ENCODE measurements around the gene SUPT6H. TPM values are rescaled to one million over a fixed set of nuclear protein-coding genes. Genes with fewer than 3 reads are reported as not detected.

Gene SUPT6H
- polyA plus RNA-seq, 2 of the 4 experiments (the other 2 are of a cell fraction) = 51.4 to 63.8 TPM

- Histone ChIP-seq H3K4me1 (no peaks in the 10 kb centered on the region), H3K27ac (no peak within 1 kb of the TSS), H3K4me3 (no peak within 1 kb of the TSS), H3K4me2 (no peak within 1 kb of the TSS), H3K9me3 (no peaks in the 10 kb centered on the region)
- WGBS (ENCODE audit: missing lambda C conversion rate) = 94% methylated on average over 5 of the region's 5 CpGs
- TF ChIP-seq, protein P1, sequence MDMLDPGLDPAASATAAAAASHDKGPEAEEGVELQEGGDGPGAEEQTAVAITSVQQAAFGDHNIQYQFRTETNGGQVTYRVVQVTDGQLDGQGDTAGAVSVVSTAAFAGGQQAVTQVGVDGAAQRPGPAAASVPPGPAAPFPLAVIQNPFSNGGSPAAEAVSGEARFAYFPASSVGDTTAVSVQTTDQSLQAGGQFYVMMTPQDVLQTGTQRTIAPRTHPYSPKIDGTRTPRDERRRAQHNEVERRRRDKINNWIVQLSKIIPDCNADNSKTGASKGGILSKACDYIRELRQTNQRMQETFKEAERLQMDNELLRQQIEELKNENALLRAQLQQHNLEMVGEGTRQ (IDR thresholded peaks at IDR 0.05) = no peak
- TF ChIP-seq NR3C1 (IDR thresholded peaks at IDR 0.05) = no peak
- TF ChIP-seq ESRRA (IDR thresholded peaks at IDR 0.05; ENCODE audit: borderline replicate concordance, low read length) = no peak
- TF ChIP-seq POLR2A (IDR thresholded peaks at IDR 0.05; ENCODE audit: low read length) = no peak
- no peak for TF ChIP-seq MAZ (IDR thresholded peaks at IDR 0.05; ENCODE audit: borderline replicate concordance, low read depth, low read length)
- no peak for TF ChIP-seq FOSL2 (IDR thresholded peaks at IDR 0.05)
- no peak for TF ChIP-seq FOSL2 (CRISPR knock-in tag; IDR thresholded peaks at IDR 0.05)
- TF ChIP-seq ZFP36 (IDR thresholded peaks at IDR 0.05; ENCODE audit: borderline replicate concordance, partially characterized antibody) = no peak
- ATAC-seq = peak in 1 of 2 experiments; percentile 10; a peak in 2 of 6 replicates
- DNase-seq (ENCODE audit: low read depth in 1 of 2, low spot score in 1 of 2) = no peak
- POLR2A ChIA-PET = no interaction called here
- CTCF ChIA-PET = interaction anchor here (0.6 to 2.3 kb wide), 14 partner anchors 8 to 122 kb away, joined by 3 to 11 read pairs (median 5); partner anchors contain the start of gene PIGS
- no peak for FAIRE-seq
These were observed 48.0 kb upstream of the SUPT6H start, which contains the start of gene RSKR for GRCh38 chr17:28613931-28614381. RSKR (minus strand) TSS chr17:28614185; CDS start chr17:28614161, 24 bp downstream.

DNA sequence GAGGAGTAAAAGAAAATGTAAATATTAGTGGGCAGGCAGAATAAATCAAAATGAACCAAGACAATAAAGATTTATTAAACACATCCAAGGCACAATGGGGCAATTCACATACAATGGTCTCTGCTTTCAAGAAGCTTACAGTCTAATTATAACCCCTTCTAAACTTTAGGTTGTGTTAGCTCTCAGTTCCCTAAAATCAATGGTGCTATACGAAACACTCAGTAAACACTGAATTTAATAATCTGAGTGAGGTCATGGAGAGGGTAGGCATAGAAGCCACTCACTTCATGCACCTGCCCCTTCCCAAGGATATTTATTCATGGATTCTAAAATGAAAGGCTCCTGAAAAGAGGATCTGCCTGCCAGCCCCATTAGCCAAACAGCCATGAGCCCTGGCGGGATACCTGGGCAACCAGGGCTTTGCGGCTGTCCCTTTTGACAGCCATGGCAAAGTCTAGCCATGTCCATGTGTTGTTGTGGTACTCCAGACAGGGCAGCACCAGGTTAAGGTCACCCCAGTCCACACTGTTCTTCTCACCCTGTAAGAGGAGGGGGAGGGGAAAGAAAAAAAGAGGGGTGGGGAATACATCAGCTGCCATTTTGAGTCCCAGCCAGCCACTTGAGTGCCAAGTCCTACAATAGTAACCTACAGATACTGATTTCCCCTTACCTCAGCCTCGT is 46.6 kb upstream of the SUPT6H start:
- Histone ChIP-seq H3K4me3 (no peak overlapping the region), H3K4me1 (no peaks in the 10 kb centered on the region), H3K4me2 (no peak overlapping the region), H3K27ac (no peak overlapping the region), H3K9me3 (no peaks in the 10 kb centered on the region)
- ChIA-PET POLR2A (interaction anchor here (0.6 to 1.8 kb wide), 2 partner anchors 29 to 37 kb away, joined by 4 to 7 read pairs; partner anchors contain the start of gene BLTP2), CTCF (interaction anchor here (1.0 to 2.1 kb wide), 9 partner anchors 9 to 131 kb away, joined by 3 to 7 read pairs (median 5); no protein-coding TSS in a partner anchor)
- TF ChIP-seq ZNF302 (CRISPR knock-in tag; IDR thresholded peaks at IDR 0.05) (no peak), RFX5 (IDR thresholded peaks at IDR 0.05) (no peak), CEBPB (IDR thresholded peaks at IDR 0.05) (no peak), MAZ (IDR thresholded peaks at IDR 0.05; ENCODE audit: borderline replicate concordance, low read depth, low read length) (no peak), RNF2 (IDR thresholded peaks at IDR 0.05; ENCODE audit: borderline replicate concordance, low read depth) (no peak), EHF (CRISPR knock-in tag; IDR thresholded peaks at IDR 0.05) (no peak), EP300 (IDR thresholded peaks at IDR 0.05) (no peak), ZSCAN20 (CRISPR knock-in tag; IDR thresholded peaks at IDR 0.05) (no peak), ESRRA (IDR thresholded peaks at IDR 0.05; ENCODE audit: borderline replicate concordance, low read length) (no peak), PBX3 (IDR thresholded peaks at IDR 0.05) (no peak), E2F6 (IDR thresholded peaks at IDR 0.05; ENCODE audit: borderline replicate concordance, low read depth) (no peak), MAFK (IDR thresholded peaks at IDR 0.05; ENCODE audit: partially characterized antibody) (no peak), SMC3 (IDR thresholded peaks at IDR 0.05) (no peak)
- TF ChIP-seq, protein P2, sequence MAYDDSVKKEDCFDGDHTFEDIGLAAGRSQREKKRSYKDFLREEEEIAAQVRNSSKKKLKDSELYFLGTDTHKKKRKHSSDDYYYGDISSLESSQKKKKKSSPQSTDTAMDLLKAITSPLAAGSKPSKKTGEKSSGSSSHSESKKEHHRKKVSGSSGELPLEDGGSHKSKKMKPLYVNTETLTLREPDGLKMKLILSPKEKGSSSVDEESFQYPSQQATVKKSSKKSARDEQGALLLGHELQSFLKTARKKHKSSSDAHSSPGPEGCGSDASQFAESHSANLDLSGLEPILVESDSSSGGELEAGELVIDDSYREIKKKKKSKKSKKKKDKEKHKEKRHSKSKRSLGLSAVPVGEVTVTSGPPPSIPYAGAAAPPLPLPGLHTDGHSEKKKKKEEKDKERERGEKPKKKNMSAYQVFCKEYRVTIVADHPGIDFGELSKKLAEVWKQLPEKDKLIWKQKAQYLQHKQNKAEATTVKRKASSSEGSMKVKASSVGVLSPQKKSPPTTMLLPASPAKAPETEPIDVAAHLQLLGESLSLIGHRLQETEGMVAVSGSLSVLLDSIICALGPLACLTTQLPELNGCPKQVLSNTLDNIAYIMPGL (CRISPR knock-in tag; IDR thresholded peaks at IDR 0.05; ENCODE audit: borderline replicate concordance) = no peak
- ATAC-seq (no peak), FAIRE-seq (no peak), DNase-seq (ENCODE audit: low read depth in 1 of 2, low spot score in 1 of 2) (no peak)
- WGBS (ENCODE audit: missing lambda C conversion rate) = 93% methylated on average over 4 of the region's 4 CpGs

Measured in A549 (cell line).